Astrocyte (in vitro differentiated cells and primary cell): Measurements from ENCODE around the gene ESRRB.

Source experiments
- EZH2 ChIP-seq: IDR thresholded peaks from 2 replicates; pipeline ENCODE4 v1.6.1; 2012; ENCODE audit warnings: mild to moderate bottlenecking, low read length, inconsistent platforms; ENCODE audit not compliant: insufficient read depth
- TF ChIP-seq, protein P1 (sequence below): IDR thresholded peaks from 2 replicates; pipeline ENCODE4 v1.5.1; 2011; ENCODE audit warnings: low read depth, mild to moderate bottlenecking, inconsistent platforms, low read length, moderate library complexity; ENCODE audit not compliant: insufficient read depth

DNA sequence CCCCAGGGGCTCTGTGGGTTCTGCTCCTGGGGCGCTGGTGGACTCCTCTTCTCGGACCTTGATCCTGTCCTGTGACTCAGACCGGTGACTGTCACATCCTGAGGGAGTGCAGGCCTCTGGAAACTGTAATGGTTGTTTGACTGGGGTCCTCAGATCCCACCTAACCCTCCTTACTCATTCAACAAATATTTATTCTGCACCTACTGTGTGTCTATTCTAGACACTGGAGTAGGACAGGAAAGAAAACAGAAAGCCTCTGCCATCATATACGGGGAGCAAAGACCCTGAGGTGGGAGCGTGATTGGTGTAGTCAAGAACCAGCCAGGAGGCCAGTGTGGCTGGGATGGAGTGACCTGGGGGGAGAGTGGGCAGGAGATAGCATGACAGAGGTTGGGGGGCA is 47.6 kb downstream of the ESRRB start:
- TF ChIP-seq, protein P1, sequence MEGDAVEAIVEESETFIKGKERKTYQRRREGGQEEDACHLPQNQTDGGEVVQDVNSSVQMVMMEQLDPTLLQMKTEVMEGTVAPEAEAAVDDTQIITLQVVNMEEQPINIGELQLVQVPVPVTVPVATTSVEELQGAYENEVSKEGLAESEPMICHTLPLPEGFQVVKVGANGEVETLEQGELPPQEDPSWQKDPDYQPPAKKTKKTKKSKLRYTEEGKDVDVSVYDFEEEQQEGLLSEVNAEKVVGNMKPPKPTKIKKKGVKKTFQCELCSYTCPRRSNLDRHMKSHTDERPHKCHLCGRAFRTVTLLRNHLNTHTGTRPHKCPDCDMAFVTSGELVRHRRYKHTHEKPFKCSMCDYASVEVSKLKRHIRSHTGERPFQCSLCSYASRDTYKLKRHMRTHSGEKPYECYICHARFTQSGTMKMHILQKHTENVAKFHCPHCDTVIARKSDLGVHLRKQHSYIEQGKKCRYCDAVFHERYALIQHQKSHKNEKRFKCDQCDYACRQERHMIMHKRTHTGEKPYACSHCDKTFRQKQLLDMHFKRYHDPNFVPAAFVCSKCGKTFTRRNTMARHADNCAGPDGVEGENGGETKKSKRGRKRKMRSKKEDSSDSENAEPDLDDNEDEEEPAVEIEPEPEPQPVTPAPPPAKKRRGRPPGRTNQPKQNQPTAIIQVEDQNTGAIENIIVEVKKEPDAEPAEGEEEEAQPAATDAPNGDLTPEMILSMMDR: no peak
- no peak for TF ChIP-seq EZH2
